Type B pancreatic cell (in vitro differentiated cells): ENCODE data around the gene IAH1. TPM values are rescaled to one million over a fixed set of nuclear protein-coding genes. Genes with fewer than 3 reads are reported as not detected.
A peak's percentile ranks its signal among the peaks of the same experiment; 100 is the strongest.

ENCODE experiments used
- DNase-seq: peaks from one replicate; pipeline ENCODE4 v3.0.0; 2021; ENCODE audit warnings: mixed read lengths; ENCODE audit not compliant: unreplicated experiment; ENCODE audit errors: extremely low spot score
- H3K27ac Mint-ChIP-seq: 2 replicates; pipeline ENCODE4 v1.8.0; 2021; ENCODE audit warnings: mild to moderate bottlenecking, mixed read lengths
- H3K27me3 Mint-ChIP-seq: 2 replicates; pipeline ENCODE4 v1.8.0; 2021; ENCODE audit warnings: mixed read lengths
- H3K36me3 Mint-ChIP-seq: 2 replicates; pipeline ENCODE4 v1.8.0; 2021; ENCODE audit warnings: mixed read lengths
- H3K4me1 Mint-ChIP-seq: one replicate; pipeline ENCODE4 v1.8.0; 2021; ENCODE audit warnings: mixed read lengths; ENCODE audit not compliant: unreplicated experiment
- H3K4me3 Mint-ChIP-seq: 2 replicates; pipeline ENCODE4 v1.8.0; 2021; ENCODE audit warnings: mild to moderate bottlenecking, mixed read lengths
- H3K9me3 Mint-ChIP-seq: 2 replicates; pipeline ENCODE4 v1.8.0; 2021; ENCODE audit warnings: mixed read lengths
- CTCF ChIP-seq: fragments of 200-600 bp; sonication (generic); conservative IDR thresholded peaks from 2 replicates; pipeline ENCODE4 v1.5.0; 2021; ENCODE audit warnings: antibody characterized with exemption, mild to moderate bottlenecking
- total RNA-seq: library from RNA; stranded (reverse); gene quantifications from 2 replicates; pipeline ENCODE4 v1.2.1, GENCODE V29; 2021; ENCODE audit warnings: low replicate concordance

The IAH1 gene
- total RNA-seq, 1 donor from 2014 or later: 43.9 TPM

DNA sequence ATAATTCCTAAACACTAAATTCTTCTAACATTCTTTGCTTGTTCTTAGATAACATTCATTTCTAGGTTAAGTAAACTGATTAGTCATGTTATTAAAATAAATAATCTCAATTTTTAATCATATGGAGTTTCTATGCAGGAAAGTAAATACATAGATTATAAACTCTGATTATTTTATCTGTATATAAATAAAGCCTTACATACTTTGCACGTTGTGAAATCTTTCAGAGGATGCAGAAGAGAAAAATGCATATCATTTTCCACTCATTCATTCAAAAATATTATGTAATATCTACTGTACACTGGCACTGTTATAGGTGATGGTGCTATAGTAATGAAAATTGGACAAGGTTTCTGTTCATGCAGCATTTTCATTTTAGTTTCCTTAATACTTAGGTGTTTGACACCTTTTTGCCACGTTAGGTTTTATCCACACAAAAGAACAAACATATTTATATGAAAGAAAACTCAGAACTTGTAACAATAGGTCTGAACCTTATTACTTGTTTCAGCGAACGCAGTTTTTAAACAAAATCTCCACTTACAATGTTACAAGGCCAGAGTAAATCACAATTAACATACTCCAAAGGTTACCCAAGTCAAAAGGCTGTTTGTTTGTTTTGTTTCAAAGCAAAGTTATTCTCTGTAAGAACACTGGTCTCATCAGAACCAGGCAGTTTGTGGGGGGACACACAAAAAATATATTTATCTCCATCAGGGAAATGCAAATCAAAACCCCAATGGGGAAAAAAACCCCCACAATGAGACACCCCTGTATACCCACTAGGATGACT, 53.8 kb downstream of the IAH1 start:
- Mint-ChIP-seq H3K9me3 (no peaks in the 10 kb centered on the region), H3K27me3 (no peaks in the 10 kb centered on the region), H3K4me3 (no peak overlapping the region), H3K4me1 (no peaks in the 10 kb centered on the region), H3K27ac (no peak overlapping the region), H3K36me3 (peaks cover 18% of the 10 kb centered on the region)
- TF ChIP-seq CTCF: no peak
- no peak for DNase-seq

- Mint-ChIP-seq H3K9me3 (no peaks in the 10 kb centered on the region), H3K27me3 (no peaks in the 10 kb centered on the region), H3K4me3 (no peak overlapping the region), H3K27ac (no peak overlapping the region), H3K36me3 (peaks cover 18% of the 10 kb centered on the region), H3K4me1 (peaks cover 9% of the 10 kb centered on the region)
- DNase-seq: no peak
- TF ChIP-seq CTCF: no peak
Measured at GRCh38 chr2:9532421-9532820, 58.1 kb downstream of the IAH1 start.

DNA sequence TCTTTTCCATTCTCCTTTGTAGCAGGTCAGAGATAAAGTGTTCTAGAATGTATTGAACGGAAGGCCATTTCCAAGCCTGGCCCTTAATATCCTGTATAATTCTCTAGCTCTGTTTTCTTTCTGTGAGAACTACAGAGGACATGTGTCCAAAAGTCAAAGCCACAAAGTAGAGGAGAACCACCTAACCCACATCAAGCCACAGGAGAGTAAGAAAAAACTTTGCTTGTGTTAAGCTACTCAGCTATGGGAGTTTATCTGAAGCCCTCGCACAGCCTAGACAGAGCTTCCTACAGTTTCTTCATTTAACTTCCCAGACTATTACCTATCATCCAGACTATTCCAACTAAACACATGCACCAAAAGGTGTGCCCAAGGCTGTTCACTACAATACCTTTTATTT, 59.3 kb downstream of the IAH1 start:
- Mint-ChIP-seq H3K27me3 (no peaks in the 10 kb centered on the region), H3K4me1 (peaks cover 9% of the 10 kb centered on the region), H3K9me3 (no peaks in the 10 kb centered on the region), H3K27ac (no peak overlapping the region), H3K4me3 (no peak overlapping the region), H3K36me3 (peaks cover 14% of the 10 kb centered on the region)
- DNase-seq: no peak
- no peak for TF ChIP-seq CTCF

DNA sequence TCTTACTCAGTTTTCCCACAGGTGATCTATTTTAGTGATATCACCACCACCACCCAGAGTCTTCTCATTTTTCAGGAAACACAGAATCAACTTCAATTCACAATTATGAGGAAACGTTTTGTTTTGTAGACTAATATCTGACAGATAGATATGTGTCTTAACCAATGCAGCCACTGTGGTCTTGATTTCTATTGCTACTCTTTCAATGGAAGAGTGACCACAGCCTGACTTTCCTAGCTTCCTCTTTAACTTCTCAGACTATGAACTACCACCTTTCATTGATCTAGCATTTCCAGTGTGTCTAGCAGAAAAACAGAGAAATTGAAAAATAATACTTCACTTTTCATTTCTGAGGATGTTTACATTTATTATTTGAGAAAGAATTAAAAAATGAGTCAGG, 60.8 kb downstream of the IAH1 start:
- TF ChIP-seq CTCF: no peak
- peaks cover 9% of the 10 kb centered on the region for H3K4me1 Mint-ChIP-seq
- H3K27me3 Mint-ChIP-seq: no peaks in the 10 kb centered on the region
- H3K4me3 Mint-ChIP-seq: no peak overlapping the region
- H3K27ac Mint-ChIP-seq: no peak overlapping the region
- H3K36me3 Mint-ChIP-seq: peaks cover 14% of the 10 kb centered on the region
- H3K9me3 Mint-ChIP-seq: peaks cover 3% of the 10 kb centered on the region
- no peak for DNase-seq

DNA sequence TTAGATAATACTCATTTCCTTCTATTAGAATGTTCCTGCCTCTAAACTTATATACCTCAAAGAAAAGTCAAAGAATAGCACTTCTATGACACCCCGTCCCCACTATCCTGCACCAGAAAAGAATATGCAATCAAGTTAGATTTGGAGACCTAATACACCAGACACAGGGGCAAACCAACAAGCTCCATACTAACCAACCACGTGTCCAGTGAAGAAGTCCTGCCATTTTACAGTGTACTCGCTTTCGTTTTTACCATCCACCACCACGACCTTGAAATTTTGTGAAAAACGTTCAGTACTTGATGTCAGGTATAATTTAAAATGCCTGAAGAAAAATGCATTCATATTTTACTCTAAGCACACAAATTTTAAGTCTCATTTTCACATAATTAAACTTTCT, 62.2 kb downstream of the IAH1 start:
- Mint-ChIP-seq H3K36me3 (peaks cover 14% of the 10 kb centered on the region), H3K4me1 (peaks cover 9% of the 10 kb centered on the region), H3K9me3 (peaks cover 3% of the 10 kb centered on the region), H3K4me3 (no peak overlapping the region), H3K27ac (peak overlapping the region; percentile 20), H3K27me3 (no peaks in the 10 kb centered on the region)
- no peak for TF ChIP-seq CTCF
- no peak for DNase-seq
